Activated B cell treated with CpG ODN at 0.5 μM for 24 hours (primary cell): Measurements from ENCODE around the gene RRAS. TPM values are rescaled to one million over a fixed set of nuclear protein-coding genes. Genes with fewer than 3 reads are reported as not detected.

Experiments
- ATAC-seq: fragments of 200-7000 bp; cut with Tn5 transposase; one replicate; pipeline ENCODE4 v1.10.0; 2021; ENCODE audit warnings: low read depth, mild to moderate bottlenecking, moderate library complexity
- CTCF ChIA-PET: fragments of 350-600 bp; sonication (Branson Sonifier 250); formaldehyde crosslinking; loops from one replicate; lab custom pipeline; 2021; ENCODE audit warnings: antibody characterized with exemption; lab: Charles Lee
- POLR2A ChIA-PET: fragments of 350-600 bp; sonication (Branson Sonifier 250); formaldehyde crosslinking; loops from one replicate; lab custom pipeline; 2021; ENCODE audit warnings: antibody characterized with exemption; lab: Charles Lee
- DNase-seq: peaks from one replicate; pipeline ENCODE4 v3.0.0; 2022
- H3K27ac Mint-ChIP-seq: one replicate; pipeline ENCODE4 v1.8.0; 2020; ENCODE audit warnings: mixed read lengths
- H3K27me3 Mint-ChIP-seq: one replicate; pipeline ENCODE4 v1.8.0; 2021; ENCODE audit warnings: mixed read lengths
- H3K36me3 Mint-ChIP-seq: one replicate; pipeline ENCODE4 v1.8.0; 2021; ENCODE audit warnings: low read depth, mixed read lengths
- H3K4me1 Mint-ChIP-seq: one replicate; pipeline ENCODE4 v1.8.0; 2021; ENCODE audit warnings: mixed read lengths
- H3K4me3 Mint-ChIP-seq: one replicate; pipeline ENCODE4 v1.8.0; 2020; ENCODE audit warnings: mild to moderate bottlenecking, mixed read lengths
- H3K9me3 Mint-ChIP-seq: one replicate; pipeline ENCODE4 v1.8.0; 2020; ENCODE audit warnings: mixed read lengths
- CTCF ChIP-seq: fragments of 200-600 bp; IDR thresholded peaks from one replicate; pipeline ENCODE4 v1.8.0; 2022; ENCODE audit warnings: antibody characterized with exemption, mild to moderate bottlenecking
- intact Hi-C: fragments of 100-400 bp; cut with micrococcal nuclease; formaldehyde crosslinking; loops from one replicate; pipeline ENCODE4 v1.15.1; 2024
- total RNA-seq: library from RNA; stranded (reverse); gene quantifications from 2 replicates; pipeline ENCODE4 v1.2.3, GENCODE V29; 2022

RRAS gene
- total RNA-seq, 1 donor from 2014 or later = 5.1 TPM

GRCh38 chr19:49643466-49643865 is 3.5 kb upstream of the RRAS start:
- ATAC-seq (no peak), DNase-seq (no peak)
- H3K27ac Mint-ChIP-seq = no peak overlapping the region
- CTCF ChIA-PET = no interaction called here
- no peaks in the 10 kb centered on the region for H3K27me3 Mint-ChIP-seq
- TF ChIP-seq CTCF = no peak
- no peaks in the 10 kb centered on the region for H3K9me3 Mint-ChIP-seq
- H3K4me1 Mint-ChIP-seq = peaks cover 53% of the 10 kb centered on the region
- peaks cover 40% of the 10 kb centered on the region for H3K36me3 Mint-ChIP-seq
- peak overlapping the region; percentile 93 for H3K4me3 Mint-ChIP-seq
- POLR2A ChIA-PET = interaction anchor here (0.5 to 4.0 kb wide), 9 partner anchors 13 to 506 kb away, joined by 3 to 97 read pairs (median 4); partner anchors contain the start of genes BCL2L12, IRF3, NOSIP and NUP62
- intact Hi-C loops = loop anchor here (5.0 kb wide), 2 partner anchors 931 to 1006 kb away; partner anchors contain the start of gene DBP

GRCh38 chr19:49642492-49643035 is 2.6 kb upstream of the RRAS start:
- POLR2A ChIA-PET = interaction anchor here (0.5 to 4.0 kb wide), 19 partner anchors 14 to 287 kb away, joined by 3 to 97 read pairs (median 5); partner anchors contain the start of genes AP2A1, BCL2L12, FUZ and IRF3
- ATAC-seq = no peak

GRCh38 chr19:49641688-49642491 is 1.9 kb upstream of the RRAS start, which contains the start of gene SCAF1:
TSS of gene SCAF1 (plus strand) at chr19:49642209. CDS start at chr19:49645027, 2,818 bp downstream.
- H3K27me3 Mint-ChIP-seq = no peaks in the 10 kb centered on the region
- CTCF ChIA-PET = interaction anchor here (0.8 to 2.3 kb wide), 4 partner anchors 35 to 95 kb away, joined by 3 to 8 read pairs (median 4); partner anchors contain the start of gene PRMT1
- peaks cover 28% of the 10 kb centered on the region for H3K36me3 Mint-ChIP-seq
- H3K27ac Mint-ChIP-seq = peak within 1 kb of the TSS; percentile 96
- intact Hi-C loops = loop anchor here (1.0 to 5.0 kb wide), 7 partner anchors 23 to 1005 kb away; partner anchors contain the start of genes BCL2L12, DBP, IRF3 and MED25
- H3K9me3 Mint-ChIP-seq = no peaks in the 10 kb centered on the region
- H3K4me1 Mint-ChIP-seq = peaks cover 60% of the 10 kb centered on the region
- peak; percentile 99 for DNase-seq
- POLR2A ChIA-PET = interaction anchor here (0.5 to 4.0 kb wide), 24 partner anchors 14 to 1023 kb away, joined by 3 to 97 read pairs (median 4); partner anchors contain the start of genes AKT1S1, AP2A1, BCL2L12 and CD37
- ATAC-seq = peak; percentile 66
- H3K4me3 Mint-ChIP-seq = peak within 1 kb of the TSS; percentile 93
- TF ChIP-seq CTCF = no peak

More at GRCh38 chr19:49642492-49643035, 2.6 kb upstream of the RRAS start:
- Mint-ChIP-seq H3K4me3 (peak overlapping the region; percentile 93), H3K36me3 (peaks cover 35% of the 10 kb centered on the region), H3K4me1 (peaks cover 60% of the 10 kb centered on the region), H3K27me3 (no peaks in the 10 kb centered on the region), H3K9me3 (no peaks in the 10 kb centered on the region), H3K27ac (peak overlapping the region; percentile 88)
- CTCF ChIA-PET = interaction anchor here (0.8 to 1.2 kb wide), 2 partner anchors 36 to 96 kb away, joined by 3 read pairs; no protein-coding TSS in a partner anchor
- intact Hi-C loops = loop anchor here (1.0 to 5.0 kb wide), 3 partner anchors 23 to 1005 kb away; partner anchors contain the start of genes BCL2L12, DBP and IRF3
- no peak for DNase-seq
- TF ChIP-seq CTCF = no peak

- DNase-seq = no peak
- ChIA-PET POLR2A (interaction anchor here (0.6 to 4.0 kb wide), 22 partner anchors 9 to 1020 kb away, joined by 3 to 97 read pairs (median 6); partner anchors contain the start of genes AKT1S1, ATF5, BCAT2 and BCL2L12), CTCF (interaction anchor here (1.0 to 2.3 kb wide), 3 partner anchors 37 to 46 kb away, joined by 3 to 6 read pairs (median 3); partner anchors contain the start of gene PRMT1)
- H3K36me3 Mint-ChIP-seq = peaks cover 11% of the 10 kb centered on the region
- no peak for TF ChIP-seq CTCF
- H3K4me1 Mint-ChIP-seq = peaks cover 57% of the 10 kb centered on the region
- intact Hi-C loops = loop anchor here (1.0 to 5.0 kb wide), 8 partner anchors 49 to 1002 kb away; partner anchors contain the start of genes DBP, MED25, NOSIP and PPP1R15A
- H3K27me3 Mint-ChIP-seq = no peaks in the 10 kb centered on the region
- peak overlapping the region; percentile 52 for H3K27ac Mint-ChIP-seq
- ATAC-seq = no peak
- H3K9me3 Mint-ChIP-seq = no peaks in the 10 kb centered on the region
- H3K4me3 Mint-ChIP-seq = peak overlapping the region; percentile 93
Measured at GRCh38 chr19:49639401-49640112, 386 bp downstream of the RRAS start.
